Skeletal muscle cell (primary cell): ENCODE measurements around the gene GP1BB.
A peak's percentile ranks its signal among the peaks of the same experiment; 100 is the strongest.

Experiments used
- DNase-seq: peaks from one replicate; pipeline ENCODE4 v3.0.0-alpha.2; 2010; ENCODE audit warnings: low read depth
- H3K4me3 ChIP-seq: 2 replicates; pipeline ENCODE4 v1.5.1; 2011; ENCODE audit warnings: low read depth, mild to moderate bottlenecking, control low read depth, low read length, moderate library complexity

The GP1BB gene

DNA sequence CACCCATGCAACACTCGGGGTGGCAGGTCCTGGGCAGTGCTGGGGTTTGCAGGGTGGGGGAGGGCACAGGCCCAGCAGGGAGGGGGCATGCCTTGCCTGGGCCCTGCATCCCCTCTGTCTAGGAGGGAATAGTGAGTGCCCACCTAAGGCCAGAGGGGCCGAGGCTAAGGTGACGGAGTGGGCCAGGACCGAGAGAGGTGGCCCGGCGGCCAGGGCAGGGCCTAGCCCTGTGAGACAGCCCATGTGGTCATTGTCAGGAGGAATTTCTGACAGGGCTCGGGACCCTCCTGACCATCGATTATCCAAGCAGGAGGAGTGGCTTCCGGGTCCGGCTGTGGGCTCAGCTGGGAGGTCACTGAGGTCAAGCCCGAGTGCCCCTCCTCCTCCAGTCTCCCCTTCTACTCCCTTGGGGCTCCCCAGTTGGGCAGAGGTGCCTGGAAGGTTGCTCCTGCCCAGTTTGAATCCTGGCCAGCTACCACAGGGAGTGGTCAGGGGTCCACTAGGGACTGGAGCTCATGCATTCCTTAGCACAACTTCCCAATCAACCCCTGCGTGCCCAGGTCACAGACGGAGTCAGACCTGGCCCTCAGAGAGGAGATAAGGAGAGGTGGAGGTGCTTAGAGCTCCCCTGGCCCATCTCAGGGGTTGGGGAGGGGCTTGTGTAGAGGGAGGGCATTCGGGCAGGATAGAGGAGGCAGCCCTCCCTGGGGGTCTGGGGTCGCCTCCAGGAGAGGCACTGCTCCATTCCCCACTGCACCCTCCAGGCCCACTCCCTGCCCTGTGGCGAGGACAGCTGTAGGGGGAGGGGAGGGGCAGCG, 14.7 kb downstream of the GP1BB start:
- H3K4me3 ChIP-seq = no peak overlapping the region
- DNase-seq = no peak

- H3K4me3 ChIP-seq = no peak overlapping the region
- no peak for DNase-seq
Measured at GRCh38 chr22:19738664-19739447, 15.5 kb downstream of the GP1BB start.

DNA sequence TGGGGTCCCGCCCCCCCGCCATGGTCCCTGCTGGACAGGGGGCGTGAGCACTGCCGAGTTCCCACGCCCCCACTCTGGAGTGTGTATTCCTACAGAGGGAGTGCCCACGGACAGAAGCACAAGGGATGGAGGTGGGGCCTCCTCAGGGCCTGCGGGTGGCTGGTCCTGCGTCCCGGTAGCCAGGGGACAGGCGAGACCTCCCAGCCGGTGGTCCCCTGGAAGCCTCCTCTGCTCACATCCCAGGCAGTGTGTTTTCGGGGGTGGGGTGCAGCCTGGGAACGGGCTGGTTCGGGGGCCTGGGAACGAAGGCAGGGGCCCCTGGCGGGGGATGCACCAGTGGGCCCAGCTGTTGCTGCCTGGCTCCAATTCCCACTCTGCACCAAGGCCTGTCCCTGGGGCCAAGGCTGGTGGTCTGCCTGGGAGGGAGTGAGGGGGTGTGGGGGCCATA, 16.1 kb downstream of the GP1BB start:
- DNase-seq = no peak
- H3K4me3 ChIP-seq = no peak overlapping the region

GRCh38 chr22:19739911-19740449, 16.6 kb downstream of the GP1BB start:
- DNase-seq = no peak

GRCh38 chr22:19740586-19740985, 17.2 kb downstream of the GP1BB start:
- no peak for DNase-seq
- no peak overlapping the region for H3K4me3 ChIP-seq

More at GRCh38 chr22:19739911-19740449, 16.6 kb downstream of the GP1BB start:
- H3K4me3 ChIP-seq = no peak overlapping the region

- no peak for DNase-seq
- no peak overlapping the region for H3K4me3 ChIP-seq
Measured at GRCh38 chr22:19741053-19741452, 17.7 kb downstream of the GP1BB start.

DNA sequence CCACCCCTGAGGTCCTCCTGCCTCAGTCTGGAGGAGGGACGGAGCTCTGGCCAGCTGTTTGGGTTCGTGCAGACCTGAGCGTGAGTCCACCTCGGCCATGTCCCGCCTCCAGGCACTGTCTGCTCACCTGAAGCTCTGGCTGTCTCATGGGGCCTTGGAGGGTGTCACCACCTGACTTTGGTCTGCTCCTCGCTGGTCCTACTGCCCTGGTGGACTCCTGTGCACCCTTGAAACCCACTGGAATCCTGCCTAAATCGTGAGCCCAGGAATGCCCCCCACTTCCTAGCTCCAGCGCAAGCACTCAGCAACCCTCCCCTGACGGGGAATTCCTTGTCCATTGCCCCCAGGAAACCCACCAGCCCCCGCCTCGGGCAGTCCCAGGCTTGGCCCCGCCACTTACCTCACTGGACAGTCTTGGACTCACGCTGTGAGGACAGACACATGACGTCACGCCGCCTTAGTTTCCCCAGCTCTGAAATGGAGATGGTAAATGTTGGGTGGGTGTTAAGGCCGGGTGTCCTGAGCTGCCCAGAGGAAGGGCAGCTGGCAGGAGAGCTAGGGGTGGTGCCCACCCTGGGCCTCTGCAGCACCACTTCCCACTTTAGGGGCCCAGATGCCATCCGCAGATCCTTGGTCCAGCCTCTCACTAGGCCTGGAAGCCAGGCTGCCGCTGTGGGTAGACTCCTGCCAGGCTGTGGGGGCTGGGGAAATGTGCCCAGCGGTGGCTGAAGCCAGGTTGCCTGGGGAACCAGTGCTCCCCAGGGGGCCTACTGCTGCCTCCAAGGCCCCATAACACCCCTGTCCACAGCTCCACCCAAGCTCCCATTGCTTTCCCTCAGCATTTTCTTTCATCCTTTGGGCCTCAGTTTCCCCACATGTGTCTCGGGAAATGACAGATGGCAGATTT, 19.1 kb downstream of the GP1BB start:
- no peak for DNase-seq
- H3K4me3 ChIP-seq = no peak overlapping the region

GRCh38 chr22:19743081-19743480, 19.7 kb downstream of the GP1BB start:
- H3K4me3 ChIP-seq = no peak overlapping the region
- DNase-seq = no peak

DNA sequence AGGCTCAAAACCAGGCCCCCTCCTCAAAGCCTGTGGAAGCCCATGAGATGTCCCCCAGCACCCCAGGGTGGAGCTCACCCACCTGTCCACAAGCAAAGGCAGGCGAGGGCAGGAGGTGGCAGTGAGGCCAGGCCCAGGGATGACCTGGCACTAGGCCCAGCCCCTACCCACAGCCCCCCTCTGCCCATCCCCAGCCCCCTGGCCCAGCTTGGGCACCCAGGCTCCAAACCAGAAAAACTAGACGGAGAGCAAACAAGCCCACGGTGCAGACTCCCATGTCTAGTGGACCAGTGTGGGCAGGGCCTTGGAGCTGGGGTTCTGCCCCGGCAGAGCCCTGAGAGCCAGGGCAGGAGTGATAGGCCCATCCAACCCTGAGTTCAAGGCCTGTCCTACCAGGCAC, 20.3 kb downstream of the GP1BB start:
- no peak overlapping the region for H3K4me3 ChIP-seq
- DNase-seq = no peak

DNA sequence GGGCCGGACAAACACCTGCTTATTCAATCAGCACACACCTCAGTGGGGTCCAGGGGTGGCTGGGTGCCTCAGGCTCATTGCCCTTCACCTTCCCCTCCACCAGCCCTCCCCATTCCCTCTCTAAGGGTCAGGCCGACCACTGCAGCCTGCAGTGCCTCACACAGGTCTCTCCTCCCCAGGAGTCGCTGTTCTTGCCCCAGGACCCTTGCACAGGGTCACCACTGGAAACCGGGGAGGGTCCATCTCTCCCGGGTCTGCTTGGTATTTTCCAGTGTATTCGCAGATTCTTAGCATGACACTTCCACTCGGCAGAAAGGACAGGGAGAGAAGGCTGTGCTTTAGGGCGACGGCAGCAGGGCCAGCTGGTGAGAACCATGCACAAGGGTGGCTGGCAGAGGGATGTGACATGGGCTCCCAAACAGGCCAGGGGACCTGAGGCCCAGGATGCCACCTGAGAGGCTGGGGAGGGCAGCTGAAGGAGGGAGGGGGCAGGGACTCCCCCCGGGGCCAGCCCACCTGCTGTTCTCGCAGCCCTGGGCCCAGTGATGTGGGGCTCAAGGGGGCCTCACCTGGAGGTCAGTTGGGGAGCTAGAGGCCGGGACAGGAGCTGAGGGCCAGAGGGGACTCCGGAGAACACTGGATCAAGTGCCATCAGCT, 21.1 kb downstream of the GP1BB start:
- H3K4me3 ChIP-seq = no peak overlapping the region
- no peak for DNase-seq

- peak; percentile 60 for DNase-seq
- no peak overlapping the region for H3K4me3 ChIP-seq
Measured at GRCh38 chr22:19745155-19746101, 22.1 kb downstream of the GP1BB start.

GRCh38 chr22:19746726-19747125, 23.4 kb downstream of the GP1BB start:
- no peak for DNase-seq
- no peak overlapping the region for H3K4me3 ChIP-seq

DNA sequence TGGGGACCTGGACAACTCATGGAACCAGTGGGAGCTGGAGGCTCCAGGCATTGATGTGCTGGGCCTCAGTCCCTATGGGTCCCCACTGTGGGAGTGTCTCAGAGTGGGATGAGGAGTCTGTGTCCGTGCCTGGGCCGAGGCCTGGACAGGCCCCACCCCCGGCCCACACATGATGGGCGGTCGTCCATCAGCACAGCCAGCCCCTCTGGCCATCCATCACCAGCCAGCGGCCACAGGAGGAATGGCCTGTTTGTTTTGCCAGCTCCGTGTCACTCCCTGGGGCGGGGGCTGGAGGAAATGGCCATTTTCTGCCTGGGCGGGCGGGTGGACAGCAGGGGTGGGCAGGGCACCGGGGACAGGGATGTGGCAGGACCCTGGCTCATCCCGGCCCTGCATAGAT, 24.2 kb downstream of the GP1BB start:
- DNase-seq = no peak
- H3K4me3 ChIP-seq = no peak overlapping the region

DNA sequence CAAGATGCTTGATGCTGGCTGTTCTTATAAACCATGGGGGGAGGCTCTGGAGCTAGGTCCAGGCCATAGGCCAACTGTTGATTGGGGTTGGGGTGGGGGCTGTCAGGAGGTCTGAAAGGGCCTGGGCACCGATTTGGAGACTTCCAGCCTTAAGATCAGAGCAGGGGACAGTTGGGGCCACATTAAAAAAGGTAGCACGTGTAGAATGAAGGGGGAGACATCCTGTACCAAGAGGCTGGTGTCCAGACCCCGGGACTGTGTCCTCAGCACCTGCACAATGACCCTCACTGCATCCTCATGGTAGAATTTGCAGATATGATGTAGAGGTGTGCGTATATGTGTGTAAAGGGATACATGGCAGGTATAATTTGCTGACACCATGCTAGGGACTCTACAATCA, 24.8 kb downstream of the GP1BB start:
- no peak for DNase-seq
- no peak overlapping the region for H3K4me3 ChIP-seq

- DNase-seq = no peak
- H3K4me3 ChIP-seq = no peak overlapping the region
Measured at GRCh38 chr22:19748991-19749664, 25.8 kb downstream of the GP1BB start.

- H3K4me3 ChIP-seq = no peak overlapping the region
- DNase-seq = no peak
Measured at GRCh38 chr22:19749876-19750275, 26.5 kb downstream of the GP1BB start.
